Keratinocyte (primary cell): Measurements from ENCODE around the gene GDPD1.

ENCODE experiments used
- CTCF ChIP-seq, 3 experiments: IDR thresholded peaks in 1 of 3; conservative IDR thresholded peaks in 1 of 3; optimal IDR thresholded peaks in 1 of 3; 2 replicates in 2 of 3; 3 replicates in 1 of 3; pipeline versions ENCODE3 to v1.5.1; 2011; ENCODE audit warnings: low read length in 3 of 3, mild to moderate bottlenecking in 3 of 3, moderate library complexity in 2 of 3, control low read depth in 1 of 3, inconsistent platforms in 1 of 3; ENCODE audit not compliant: insufficient read depth in 2 of 3; ENCODE audit errors: extremely low read depth in 1 of 3
- EZH2 ChIP-seq: IDR thresholded peaks from one replicate; pipeline ENCODE4 v1.6.1; 2012; ENCODE audit warnings: inconsistent platforms, mild to moderate bottlenecking, low read length, moderate library complexity

DNA sequence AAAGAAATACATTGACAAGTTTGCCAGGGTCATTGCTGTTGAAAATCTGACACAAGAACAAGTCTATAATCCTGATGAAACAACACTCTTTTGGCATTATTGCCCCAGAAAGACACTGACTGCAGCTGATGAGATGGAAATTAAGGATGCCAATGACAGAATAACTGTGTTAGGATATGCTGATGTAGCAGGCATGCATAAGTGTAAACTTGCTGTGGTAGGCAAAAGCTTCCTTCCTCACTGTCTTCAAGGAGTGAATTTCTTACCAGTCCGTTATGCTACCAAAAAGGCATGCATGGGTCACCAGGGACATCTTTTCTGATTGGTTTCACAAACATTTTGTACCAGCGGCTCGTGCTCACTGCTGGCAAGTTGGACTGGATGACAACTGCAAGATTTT is 10.5 kb downstream of the GDPD1 start:
- TF ChIP-seq CTCF (optimal IDR thresholded peaks at IDR 0.05 in 1 of 3, IDR thresholded peaks at IDR 0.05 in 1 of 3, conservative IDR thresholded peaks at IDR 0.05 in 1 of 3; ENCODE audit: extremely low read depth in 1 of 3, insufficient read depth in 2 of 3, low read length in 3 of 3) (no peak), EZH2 (no peak)
